Mesendoderm (in vitro differentiated cells): ENCODE measurements around the gene PNP.

Source experiments
- DNase-seq: peaks from one replicate; pipeline ENCODE4 v3.0.0; 2013
- H2AK5ac ChIP-seq: 2 replicates; pipeline ENCODE4 v1.6.1; 2013; ENCODE audit warnings: low read length, inconsistent platforms
- H2BK120ac ChIP-seq: 2 replicates; pipeline ENCODE4 v1.6.1; 2013; ENCODE audit warnings: low read depth, mild to moderate bottlenecking, low read length, moderate library complexity, mixed read lengths
- H2BK15ac ChIP-seq: replicated peaks from 2 replicates; pipeline ENCODE4 v1.6.1; 2013; ENCODE audit warnings: low read depth, mild to moderate bottlenecking, moderate library complexity
- H2BK5ac ChIP-seq: 2 replicates; pipeline ENCODE4 v1.6.1; 2013; ENCODE audit warnings: low read length, inconsistent platforms
- H3K18ac ChIP-seq: 2 replicates; pipeline ENCODE4 v1.6.1; 2013; ENCODE audit warnings: mild to moderate bottlenecking, low read length, mixed read lengths
- H3K23ac ChIP-seq: one replicate; pipeline ENCODE4 v1.6.1; 2013; ENCODE audit warnings: low read length
- H3K27ac ChIP-seq: 2 replicates; pipeline ENCODE4 v1.5.1; 2013; ENCODE audit warnings: low read depth, mild to moderate bottlenecking, inconsistent platforms, low read length, moderate library complexity
- H3K27me3 ChIP-seq: 2 replicates; pipeline ENCODE4 v1.6.1; 2013; ENCODE audit warnings: low read length, control low read depth, mild to moderate bottlenecking, inconsistent platforms; ENCODE audit not compliant: insufficient read depth, poor library complexity
- H3K36me3 ChIP-seq: 2 replicates; pipeline ENCODE4 v1.6.1; 2013; ENCODE audit warnings: low read length, inconsistent platforms; ENCODE audit not compliant: control insufficient read depth, insufficient read depth
- H3K4ac ChIP-seq: one replicate; pipeline ENCODE4 v1.6.1; 2013; ENCODE audit warnings: low read depth, mild to moderate bottlenecking, low read length, moderate library complexity
- H3K4me1 ChIP-seq: 2 replicates; pipeline ENCODE4 v1.6.1; 2013; ENCODE audit warnings: low read depth, low read length, inconsistent platforms; ENCODE audit not compliant: control insufficient read depth
- H3K4me2 ChIP-seq: 2 replicates; pipeline ENCODE4 v1.6.1; 2013; ENCODE audit warnings: low read length
- H3K4me3 ChIP-seq: 2 replicates; pipeline ENCODE4 v1.5.1; 2013; ENCODE audit warnings: mild to moderate bottlenecking, low read length
- H3K56ac ChIP-seq: one replicate; pipeline ENCODE4 v1.6.1; 2013; ENCODE audit warnings: low read length
- H3K79me1 ChIP-seq: 2 replicates; pipeline ENCODE4 v1.6.1; 2013; ENCODE audit warnings: low read length, inconsistent platforms
- H3K79me2 ChIP-seq: 2 replicates; pipeline ENCODE4 v1.6.1; 2013; ENCODE audit warnings: mild to moderate bottlenecking, low read length; ENCODE audit not compliant: control insufficient read depth, insufficient read depth
- H3K9ac ChIP-seq: 2 replicates; pipeline ENCODE4 v1.6.1; 2013; ENCODE audit warnings: low read length, inconsistent platforms
- H4K5ac ChIP-seq: one replicate; pipeline ENCODE4 v1.6.1; 2013; ENCODE audit warnings: low read length
- H4K8ac ChIP-seq: one replicate; pipeline ENCODE4 v1.6.1; 2013; ENCODE audit warnings: low read depth, mild to moderate bottlenecking, control low read depth, low read length, moderate library complexity
- WGBS: extraction: QIAGEN DNeasy Blood & Tissue Kit; methylation state at CpG from one replicate; pipeline ENCODE4 v1.1.7; 2013; ENCODE audit warnings: low lambda C conversion rate, missing lambda C conversion rate; ENCODE audit not compliant: insufficient coverage; ENCODE audit errors: extremely low coverage; 5-methylcytosine and 5-hydroxymethylcytosine counted together

The PNP gene

DNA sequence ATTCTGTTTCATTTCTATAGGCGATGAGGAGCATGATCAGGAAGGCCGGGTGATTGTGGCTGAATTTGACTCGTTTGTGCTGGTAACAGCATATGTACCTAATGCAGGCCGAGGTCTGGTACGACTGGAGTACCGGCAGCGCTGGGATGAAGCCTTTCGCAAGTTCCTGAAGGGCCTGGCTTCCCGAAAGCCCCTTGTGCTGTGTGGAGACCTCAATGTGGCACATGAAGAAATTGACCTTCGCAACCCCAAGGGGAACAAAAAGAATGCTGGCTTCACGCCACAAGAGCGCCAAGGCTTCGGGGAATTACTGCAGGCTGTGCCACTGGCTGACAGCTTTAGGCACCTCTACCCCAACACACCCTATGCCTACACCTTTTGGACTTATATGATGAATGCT lies 12.2 kb upstream of the PNP start:
- H3K36me3 ChIP-seq: peaks cover 5% of the 10 kb centered on the region
- H4K8ac ChIP-seq: no peak overlapping the region
- H3K23ac ChIP-seq: no peak overlapping the region
- H2BK120ac ChIP-seq: no peak overlapping the region
- H3K56ac ChIP-seq: peak overlapping the region; percentile 19
- H3K79me2 ChIP-seq: peaks cover 37% of the 10 kb centered on the region
- no peak overlapping the region for H2BK5ac ChIP-seq
- no peak overlapping the region for H3K4me3 ChIP-seq
- no peak overlapping the region for H2BK15ac ChIP-seq
- no peak overlapping the region for H2AK5ac ChIP-seq
- no peak overlapping the region for H3K18ac ChIP-seq
- WGBS: no CpG with 5 or more reads among the region's 13 CpGs
- no peak overlapping the region for H3K4me2 ChIP-seq
- H4K5ac ChIP-seq: no peak overlapping the region
- DNase-seq: no peak
- H3K27me3 ChIP-seq: no peaks in the 10 kb centered on the region
- no peak overlapping the region for H3K9ac ChIP-seq
- H3K4me1 ChIP-seq: peaks cover 3% of the 10 kb centered on the region
- no peak overlapping the region for H3K4ac ChIP-seq
- H3K79me1 ChIP-seq: peaks cover 12% of the 10 kb centered on the region
- H3K27ac ChIP-seq: no peak overlapping the region

DNA sequence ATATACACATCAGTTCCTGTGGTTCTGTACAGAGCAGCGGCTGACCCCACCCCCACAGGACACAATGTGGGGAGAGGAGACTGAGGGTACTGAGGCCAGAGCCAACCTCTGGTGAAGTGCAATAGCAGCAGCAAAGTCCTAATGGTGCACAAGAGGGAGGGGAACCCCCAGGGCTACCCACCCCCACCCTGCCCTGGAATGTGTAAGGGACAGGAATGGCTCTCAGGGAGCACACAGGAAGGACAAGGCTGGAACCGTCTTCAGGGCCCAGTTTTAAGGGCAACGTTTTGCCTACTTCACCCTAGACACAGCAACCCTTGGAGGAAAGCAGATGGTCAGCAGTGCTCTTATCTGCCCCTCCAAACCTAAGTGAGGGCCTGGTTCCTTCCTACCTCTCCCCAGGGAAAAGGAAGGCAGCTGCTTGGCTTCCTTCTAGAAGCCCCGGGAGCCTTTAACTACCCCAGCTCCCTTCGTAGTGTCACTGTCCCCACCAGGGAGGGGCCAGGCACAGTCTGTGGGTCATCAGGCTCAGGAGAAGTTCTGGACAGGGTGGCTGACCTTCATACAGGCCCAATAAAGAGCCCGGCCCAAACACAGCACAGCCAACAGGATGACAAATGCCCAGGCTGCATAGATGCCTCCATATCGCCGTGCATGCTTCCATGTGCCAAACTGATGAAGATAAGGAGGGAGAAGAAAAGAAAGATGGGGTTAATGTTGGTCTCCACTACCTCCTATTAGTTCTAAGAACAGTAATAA lies 11.0 kb upstream of the PNP start:
- Histone ChIP-seq H3K4ac (no peak overlapping the region), H3K4me1 (peaks cover 3% of the 10 kb centered on the region)

DNA sequence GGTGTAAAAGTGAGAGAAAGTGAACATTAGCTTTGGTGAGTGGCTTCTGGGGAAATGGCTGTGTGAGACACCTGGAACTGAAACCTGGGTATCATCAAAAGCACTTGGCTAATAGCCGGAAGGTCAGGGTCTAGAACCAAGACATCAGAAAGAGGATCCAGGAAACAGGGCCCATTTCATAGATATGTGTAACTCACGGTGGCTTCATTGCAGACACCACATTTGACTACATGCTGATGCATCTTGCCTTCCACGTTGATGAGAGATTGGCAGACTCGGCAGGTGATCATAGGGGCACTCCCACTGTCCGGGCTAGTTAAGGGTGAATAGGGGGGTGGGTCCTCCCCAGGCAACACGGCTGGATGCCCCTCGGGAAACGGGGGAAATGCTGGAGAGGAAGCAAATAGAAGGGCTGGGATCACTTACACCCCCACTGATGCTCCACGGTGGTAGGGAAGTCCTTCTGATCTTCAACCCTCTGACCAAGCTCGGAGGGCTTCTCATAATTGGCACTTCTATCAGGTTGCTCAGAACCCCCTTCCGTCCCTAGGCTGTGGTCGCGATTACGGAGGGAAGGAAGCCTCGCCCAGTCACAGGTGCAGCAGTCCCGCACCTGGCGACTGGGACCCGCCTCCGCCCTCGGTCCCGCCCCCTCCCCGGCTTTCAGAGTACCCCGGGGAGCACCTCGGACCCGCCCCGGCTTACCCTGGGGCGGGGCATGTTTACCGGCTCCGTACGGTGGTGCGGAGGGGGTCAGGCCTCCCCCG lies 8.6 kb upstream of the PNP start:
- peak overlapping the region; percentile 87 for H3K4me2 ChIP-seq
- no peak overlapping the region for H2BK15ac ChIP-seq
- H2AK5ac ChIP-seq: no peak overlapping the region
- no CpG with 5 or more reads among the region's 32 CpGs for WGBS
- peaks cover 8% of the 10 kb centered on the region for H3K79me1 ChIP-seq
- H3K9ac ChIP-seq: peak overlapping the region; percentile 86
- H3K36me3 ChIP-seq: peaks cover 5% of the 10 kb centered on the region
- peak overlapping the region; percentile 38 for H3K4ac ChIP-seq
- no peaks in the 10 kb centered on the region for H3K27me3 ChIP-seq
- H3K23ac ChIP-seq: no peak overlapping the region
- peaks cover 26% of the 10 kb centered on the region for H3K79me2 ChIP-seq
- peak overlapping the region; percentile 82 for H3K27ac ChIP-seq
- H3K4me1 ChIP-seq: peaks cover 3% of the 10 kb centered on the region
- H3K4me3 ChIP-seq: peak overlapping the region; percentile 80
- H3K56ac ChIP-seq: peak overlapping the region; percentile 95
- no peak overlapping the region for H4K5ac ChIP-seq
- peak; percentile 29 for DNase-seq
- H2BK5ac ChIP-seq: peak overlapping the region; percentile 24
- H3K18ac ChIP-seq: peak overlapping the region; percentile 44
- peak overlapping the region; percentile 82 for H4K8ac ChIP-seq
- H2BK120ac ChIP-seq: no peak overlapping the region

More for the DNA sequence above, 11.0 kb upstream of the PNP start:
- H3K9ac ChIP-seq: no peak overlapping the region
- no peak overlapping the region for H3K4me3 ChIP-seq
- no peak overlapping the region for H2AK5ac ChIP-seq
- no peak overlapping the region for H3K18ac ChIP-seq
- H3K23ac ChIP-seq: no peak overlapping the region
- no peaks in the 10 kb centered on the region for H3K27me3 ChIP-seq
- H4K5ac ChIP-seq: no peak overlapping the region
- no peak overlapping the region for H2BK15ac ChIP-seq
- H3K27ac ChIP-seq: no peak overlapping the region
- no peak overlapping the region for H3K56ac ChIP-seq
- no peak overlapping the region for H3K4me2 ChIP-seq
- H3K79me2 ChIP-seq: peaks cover 37% of the 10 kb centered on the region
- peaks cover 12% of the 10 kb centered on the region for H3K79me1 ChIP-seq
- no peak overlapping the region for H2BK5ac ChIP-seq
- no peak overlapping the region for H2BK120ac ChIP-seq
- H3K36me3 ChIP-seq: peaks cover 5% of the 10 kb centered on the region
- WGBS: no CpG with 5 or more reads among the region's 8 CpGs
- H4K8ac ChIP-seq: no peak overlapping the region
- peak; percentile 40 for DNase-seq

DNA sequence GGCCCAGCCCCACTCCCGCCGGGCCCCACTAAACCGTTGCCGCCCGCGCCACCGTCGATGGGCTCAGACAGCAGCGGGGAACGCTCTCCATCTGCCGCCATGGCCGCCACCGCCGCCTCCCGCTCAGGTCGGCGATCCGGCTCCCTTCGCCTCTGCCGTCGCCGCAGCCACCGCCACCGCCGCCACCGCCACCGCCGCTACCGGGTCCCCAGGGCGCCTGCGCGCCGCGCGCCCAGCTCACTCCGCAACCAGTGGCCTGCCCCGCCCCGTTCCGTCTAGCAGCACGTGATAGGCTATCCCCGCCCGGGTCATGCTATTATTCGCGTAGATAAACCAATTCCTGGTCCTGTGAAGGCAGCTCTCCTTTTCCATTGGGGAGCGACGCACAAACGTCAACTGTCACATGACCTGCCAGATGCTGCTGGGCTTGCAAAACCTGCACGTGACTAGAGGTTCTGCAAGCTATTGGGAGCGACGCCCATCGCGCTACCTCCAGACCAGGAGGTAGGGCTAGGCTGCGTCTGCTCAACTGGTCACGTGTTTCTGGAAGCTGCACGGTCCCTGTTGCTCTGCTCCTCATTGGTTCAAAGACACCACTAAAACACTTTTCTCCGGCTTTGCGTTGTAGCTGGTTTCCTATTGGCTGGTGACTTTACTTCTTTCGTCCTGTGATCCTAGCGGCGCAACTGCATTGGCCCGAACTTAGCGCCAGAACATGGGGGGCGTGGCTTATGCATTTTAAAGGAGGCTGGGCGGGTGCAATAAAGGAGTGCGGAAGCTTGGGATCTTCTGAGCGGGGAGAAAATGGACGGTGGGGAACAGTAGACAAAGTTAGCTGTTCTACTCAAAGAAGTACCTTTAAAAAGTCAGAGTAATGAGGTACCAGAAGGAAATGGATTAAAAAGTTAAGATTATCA lies 7.7 kb upstream of the PNP start, which contains the start of gene PIP4P1:
Gene PIP4P1 (minus strand): TSS at position 210 of the 917 bp plus-strand sequence. CDS start 109 bp downstream, at position 101.
- no peak within 1 kb of the TSS for H3K23ac ChIP-seq
- DNase-seq: peak; percentile 100
- H3K79me1 ChIP-seq: peaks cover 8% of the 10 kb centered on the region
- H2BK5ac ChIP-seq: peak within 1 kb of the TSS; percentile 24
- peak within 1 kb of the TSS; percentile 82 for H3K27ac ChIP-seq
- H4K5ac ChIP-seq: peak within 1 kb of the TSS; percentile 99
- peak within 1 kb of the TSS; percentile 86 for H3K9ac ChIP-seq
- H4K8ac ChIP-seq: peak within 1 kb of the TSS; percentile 82
- WGBS: no CpG with 5 or more reads among the region's 67 CpGs
- peak within 1 kb of the TSS; percentile 87 for H3K4me2 ChIP-seq
- peak within 1 kb of the TSS; percentile 49 for H3K4ac ChIP-seq
- peaks cover 5% of the 10 kb centered on the region for H3K36me3 ChIP-seq
- peak within 1 kb of the TSS; percentile 37 for H2AK5ac ChIP-seq
- peak within 1 kb of the TSS; percentile 95 for H3K56ac ChIP-seq
- peaks cover 18% of the 10 kb centered on the region for H3K79me2 ChIP-seq
- H2BK120ac ChIP-seq: no peak within 1 kb of the TSS
- no peaks in the 10 kb centered on the region for H3K27me3 ChIP-seq
- H2BK15ac ChIP-seq: no peak within 1 kb of the TSS
- H3K18ac ChIP-seq: peak within 1 kb of the TSS; percentile 44
- peak within 1 kb of the TSS; percentile 80 for H3K4me3 ChIP-seq
- H3K4me1 ChIP-seq: peaks cover 3% of the 10 kb centered on the region

DNA sequence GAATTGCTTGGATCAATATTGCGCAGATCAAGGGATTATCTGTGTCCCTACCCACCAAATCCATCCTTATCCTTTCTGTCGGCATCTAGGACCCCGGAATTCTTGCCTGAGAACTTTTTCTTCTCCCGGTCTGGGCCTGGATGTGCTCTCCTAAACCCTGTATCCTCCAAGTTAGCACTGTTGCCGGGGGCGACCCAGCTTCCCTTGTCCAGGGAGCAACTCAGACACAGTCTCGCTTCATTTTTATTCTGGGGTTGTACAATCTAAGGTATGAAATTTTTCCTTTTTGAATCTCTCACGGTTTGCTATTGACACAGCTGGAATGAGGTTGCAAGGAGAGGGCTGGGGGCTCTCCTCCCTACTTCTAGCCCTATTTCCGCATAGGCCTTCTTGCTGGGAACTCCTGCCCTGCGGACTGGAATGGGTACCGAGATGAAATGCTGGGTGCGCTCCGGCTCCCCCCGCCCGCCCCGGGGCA lies 403 bp upstream of the PNP start:
- Histone ChIP-seq H3K27me3 (no peaks in the 10 kb centered on the region), H2BK15ac (no peak overlapping the region), H3K4me3 (no peak overlapping the region), H3K56ac (peak overlapping the region; percentile 80), H2BK5ac (no peak overlapping the region), H3K4ac (no peak overlapping the region), H3K79me1 (peaks cover 12% of the 10 kb centered on the region), H3K4me2 (peak overlapping the region; percentile 54), H3K36me3 (peaks cover 4% of the 10 kb centered on the region), H2BK120ac (no peak overlapping the region), H4K5ac (no peak overlapping the region), H3K23ac (no peak overlapping the region), H3K18ac (no peak overlapping the region), H3K4me1 (peaks cover 7% of the 10 kb centered on the region), H2AK5ac (no peak overlapping the region), H3K79me2 (peaks cover 32% of the 10 kb centered on the region), H3K9ac (peak overlapping the region; percentile 58), H4K8ac (no peak overlapping the region), H3K27ac (no peak overlapping the region)
- DNase-seq: no peak
- no CpG with 5 or more reads among the region's 16 CpGs for WGBS
